NCI-H1048 (cell line): ENCODE data around the gene STC2.
"Not testable (repeated sequence)": the region's sequence is repeated elsewhere in the genome, so short reads cannot be mapped to it uniquely, and the experiment has no call there.

Experiments
- DNase-seq: peaks from one replicate; lab custom pipeline; 2025; lab: John Stamatoyannopoulos, UW

STC2 gene

GRCh38 chr5:173327948-173328843, at the start of gene STC2:
STC2 (minus strand) TSS chr5:173328414; CDS start chr5:173328193, 221 bp downstream.
- DNase-seq: peak; percentile 78

- no peak for DNase-seq
These were observed 43.2 kb upstream of the STC2 start for GRCh38 chr5:173371400-173371799.

GRCh38 chr5:173363406-173363805, 35.2 kb upstream of the STC2 start:
- not testable (repeated sequence) for DNase-seq

GRCh38 chr5:173355561-173355960, 27.3 kb upstream of the STC2 start:
- no peak for DNase-seq

GRCh38 chr5:173354645-173355044, 26.4 kb upstream of the STC2 start:
- no peak for DNase-seq

GRCh38 chr5:173352366-173353349, 24.4 kb upstream of the STC2 start:
- no peak for DNase-seq

- no peak for DNase-seq
These were observed 14.9 kb upstream of the STC2 start for GRCh38 chr5:173342813-173343755.

- DNase-seq: no peak
These were observed 13.8 kb upstream of the STC2 start for GRCh38 chr5:173341961-173342430.

GRCh38 chr5:173340984-173341383, 12.8 kb upstream of the STC2 start:
- no peak for DNase-seq

GRCh38 chr5:173340451-173340850, 12.2 kb upstream of the STC2 start:
- DNase-seq: no peak

- no peak for DNase-seq
These were observed 11.1 kb upstream of the STC2 start for GRCh38 chr5:173339286-173339685.

GRCh38 chr5:173338380-173339015, 10.3 kb upstream of the STC2 start:
- no peak for DNase-seq

- no peak for DNase-seq
These were observed 6.6 kb upstream of the STC2 start for GRCh38 chr5:173334808-173335207.

- no peak for DNase-seq
These were observed 5.9 kb upstream of the STC2 start for GRCh38 chr5:173333925-173334661.

- DNase-seq: peak; percentile 70
These were observed 3.8 kb upstream of the STC2 start for GRCh38 chr5:173331956-173332479.

GRCh38 chr5:173331287-173331686, 3.1 kb upstream of the STC2 start:
- no peak for DNase-seq

GRCh38 chr5:173330338-173331206, 2.4 kb upstream of the STC2 start:
- no peak for DNase-seq

- no peak for DNase-seq
These were observed 1.5 kb upstream of the STC2 start for GRCh38 chr5:173329491-173330337.
